Small intestine (tissue), 7 donors: ENCODE data around the gene RTEL1. TPM values are rescaled to one million over a fixed set of nuclear protein-coding genes. Genes with fewer than 3 reads are reported as not detected.

Experiments used
- DNase-seq, 2 donors: peaks; one replicate each; pipeline versions ENCODE4 v3.0.0 to v3.0.0-alpha.2; 2013
- FAIRE-seq: peaks from 2 replicates; lab custom pipeline; 2012; peaks lifted over from hg19 to GRCh38; lab: Jason Lieb, UNC
- H3K27ac ChIP-seq, 3 donors: one replicate each; pipeline ENCODE4 v1.5.1; 2013; ENCODE audit warnings: low read length in 2 of 3, mild to moderate bottlenecking in 2 of 3, control low read depth in 1 of 3, inconsistent platforms in 1 of 3, low read depth in 1 of 3, moderate library complexity in 1 of 3
- H3K27me3 ChIP-seq, 3 donors: one replicate each; pipeline ENCODE4 v1.6.1; 2013; ENCODE audit warnings: low read length in 3 of 3, inconsistent platforms in 1 of 3; ENCODE audit not compliant: control insufficient read depth in 3 of 3, insufficient read depth in 3 of 3
- H3K36me3 ChIP-seq, 3 donors: one replicate each; pipeline ENCODE4 v1.6.1; 2013; ENCODE audit warnings: low read length in 3 of 3, inconsistent platforms in 1 of 3, low read depth in 1 of 3, mild to moderate bottlenecking in 1 of 3, moderate library complexity in 1 of 3; ENCODE audit not compliant: control insufficient read depth in 3 of 3, insufficient read depth in 2 of 3
- H3K4me1 ChIP-seq, 3 donors: one replicate each; pipeline ENCODE4 v1.6.1; 2013; ENCODE audit warnings: low read length in 2 of 3, inconsistent platforms in 1 of 3, low read depth in 1 of 3, mild to moderate bottlenecking in 1 of 3, moderate library complexity in 1 of 3; ENCODE audit not compliant: control insufficient read depth in 3 of 3, insufficient read depth in 2 of 3
- H3K4me3 ChIP-seq, 3 donors: one replicate each; pipeline ENCODE4 v1.5.1; 2013; ENCODE audit warnings: low read length in 3 of 3, control low read depth in 1 of 3, inconsistent platforms in 1 of 3, low read depth in 1 of 3, mild to moderate bottlenecking in 1 of 3, moderate library complexity in 1 of 3
- H3K9me3 ChIP-seq, 2 donors: one replicate each; pipeline ENCODE4 v1.6.1; 2013; ENCODE audit warnings: low read depth in 1 of 2, low read length in 1 of 2; ENCODE audit not compliant: control insufficient read depth in 2 of 2, insufficient read depth in 1 of 2
- WGBS, 3 donors: extraction: QIAGEN DNeasy Blood & Tissue Kit; methylation state at CpG; one replicate each; pipeline ENCODE4 v1.1.7; 2013; 5-methylcytosine and 5-hydroxymethylcytosine counted together
- polyA plus RNA-seq, 4 donors: library from polyadenylated mRNA; stranded (reverse) in 3 of 4; unstranded in 1 of 4; fragments of 200-250 nt in 3 of 4; fragments of 120-200 nt in 1 of 4; gene quantifications; one replicate each; pipeline versions ENCODE4 v1.2.1 to v1.2.3, GENCODE V29; 2013
- donor health status: healthy with polysubstance abuse.
- donor health status: control.
- donor health status: control.
- donor health status: Bipolar disorder and iron deficiency.
- donor health status: healthy.

Gene RTEL1
- polyA plus RNA-seq, 4 donors = 3.5 to 15.0 (median 10.5) TPM

DNA sequence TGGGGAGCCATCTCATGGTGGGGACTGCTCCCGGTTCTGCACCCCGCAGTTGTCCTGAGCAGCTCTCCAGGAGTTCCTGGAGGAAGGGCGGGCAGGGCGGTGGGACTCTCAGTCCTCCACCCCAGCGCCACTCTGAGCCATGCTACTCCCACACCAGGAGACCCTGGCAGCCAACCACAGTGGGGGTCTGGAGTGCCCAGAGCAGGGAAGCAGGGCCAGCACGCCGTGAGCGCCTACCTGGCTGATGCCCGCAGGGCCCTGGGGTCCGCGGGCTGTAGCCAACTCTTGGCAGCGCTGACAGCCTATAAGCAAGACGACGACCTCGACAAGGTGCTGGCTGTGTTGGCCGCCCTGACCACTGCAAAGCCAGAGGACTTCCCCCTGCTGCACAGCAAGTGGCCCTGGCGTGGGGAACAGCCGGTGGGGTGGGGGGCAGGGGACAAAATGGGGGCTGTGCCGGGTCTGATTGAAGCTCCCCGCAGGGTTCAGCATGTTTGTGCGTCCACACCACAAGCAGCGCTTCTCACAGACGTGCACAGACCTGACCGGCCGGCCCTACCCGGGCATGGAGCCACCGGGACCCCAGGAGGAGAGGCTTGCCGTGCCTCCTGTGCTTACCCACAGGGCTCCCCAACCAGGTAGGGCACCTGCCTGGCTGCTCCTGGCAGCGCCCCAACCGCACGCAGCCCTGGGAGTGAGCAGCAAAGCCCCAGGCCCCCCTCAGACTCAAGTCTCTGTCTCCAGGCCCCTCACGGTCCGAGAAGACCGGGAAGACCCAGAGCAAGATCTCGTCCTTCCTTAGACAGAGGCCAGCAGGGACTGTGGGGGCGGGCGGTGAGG is 36.7 kb downstream of the RTEL1 start:
- H3K9me3 ChIP-seq = no peaks in the 10 kb centered on the region
- H3K4me3 ChIP-seq = no peak overlapping the region
- DNase-seq (no peak), FAIRE-seq (no peak)
- H3K27ac ChIP-seq = no peak overlapping the region
- H3K36me3 ChIP-seq = peaks cover 0 to 58% (median 2%) of the 10 kb centered on the region in 3 donors
- peaks cover 2 to 13% (median 4%) of the 10 kb centered on the region in 3 donors for H3K4me1 ChIP-seq
- H3K27me3 ChIP-seq = no peaks in the 10 kb centered on the region
- 90 to 96% (median 94%) methylated on average over 26 to 37 of the region's 37 CpGs for WGBS, 3 donors

GRCh38 chr20:63695424-63696305 is 37.6 kb downstream of the RTEL1 start:
- Histone ChIP-seq H3K9me3 (no peaks in the 10 kb centered on the region), H3K4me3 (no peak overlapping the region), H3K27me3 (no peaks in the 10 kb centered on the region), H3K36me3 (peaks cover 0 to 62% (median 2%) of the 10 kb centered on the region in 3 donors), H3K4me1 (peaks cover 2 to 13% (median 4%) of the 10 kb centered on the region in 3 donors), H3K27ac (peak overlapping the region in 1 of 3 donors; percentile 21)
- WGBS, 3 donors = 54 to 77% (median 59%) methylated on average over 20 to 25 of the region's 25 CpGs
- DNase-seq (no peak), FAIRE-seq (no peak)

- Histone ChIP-seq H3K36me3 (peaks cover 0 to 68% (median 2%) of the 10 kb centered on the region in 3 donors), H3K27me3 (no peaks in the 10 kb centered on the region), H3K4me3 (no peak overlapping the region), H3K27ac (peak overlapping the region in 1 of 3 donors; percentile 21), H3K4me1 (peaks cover 2 to 13% (median 4%) of the 10 kb centered on the region in 3 donors), H3K9me3 (no peaks in the 10 kb centered on the region)
- FAIRE-seq (no peak), DNase-seq (peak; percentile 63 to 86)
- WGBS, 3 donors = 10 to 18% (median 11%) methylated on average over 6 of the region's 6 CpGs
Measured at GRCh38 chr20:63696306-63696627, 38.2 kb downstream of the RTEL1 start.

GRCh38 chr20:63696628-63697356 is 38.7 kb downstream of the RTEL1 start, which contains the start of gene TNFRSF6B:
Gene TNFRSF6B (plus strand): TSS chr20:63696652. CDS start chr20:63696768, 116 bp downstream.
- Histone ChIP-seq H3K9me3 (no peaks in the 10 kb centered on the region), H3K4me3 (peak within 1 kb of the TSS in 1 of 3 donors; percentile 28), H3K27ac (peak within 1 kb of the TSS in 1 of 3 donors; percentile 21), H3K4me1 (peaks cover 2 to 13% (median 4%) of the 10 kb centered on the region in 3 donors), H3K27me3 (no peaks in the 10 kb centered on the region), H3K36me3 (peaks cover 0 to 73% (median 2%) of the 10 kb centered on the region in 3 donors)
- FAIRE-seq (no peak), DNase-seq (no peak)
- WGBS, 3 donors = 2 to 19% (median 7%) methylated on average over 45 to 52 of the region's 52 CpGs

GRCh38 chr20:63697357-63697867 is 39.3 kb downstream of the RTEL1 start:
- no peaks in the 10 kb centered on the region for H3K9me3 ChIP-seq
- peaks cover 0 to 71% (median 2%) of the 10 kb centered on the region in 3 donors for H3K36me3 ChIP-seq
- no peaks in the 10 kb centered on the region for H3K27me3 ChIP-seq
- H3K27ac ChIP-seq = no peak overlapping the region
- peaks cover 2 to 13% (median 4%) of the 10 kb centered on the region in 3 donors for H3K4me1 ChIP-seq
- H3K4me3 ChIP-seq = no peak overlapping the region
- FAIRE-seq (no peak), DNase-seq (no peak)
- WGBS, 3 donors = 28 to 64% (median 54%) methylated on average over 7 of the region's 7 CpGs

DNA sequence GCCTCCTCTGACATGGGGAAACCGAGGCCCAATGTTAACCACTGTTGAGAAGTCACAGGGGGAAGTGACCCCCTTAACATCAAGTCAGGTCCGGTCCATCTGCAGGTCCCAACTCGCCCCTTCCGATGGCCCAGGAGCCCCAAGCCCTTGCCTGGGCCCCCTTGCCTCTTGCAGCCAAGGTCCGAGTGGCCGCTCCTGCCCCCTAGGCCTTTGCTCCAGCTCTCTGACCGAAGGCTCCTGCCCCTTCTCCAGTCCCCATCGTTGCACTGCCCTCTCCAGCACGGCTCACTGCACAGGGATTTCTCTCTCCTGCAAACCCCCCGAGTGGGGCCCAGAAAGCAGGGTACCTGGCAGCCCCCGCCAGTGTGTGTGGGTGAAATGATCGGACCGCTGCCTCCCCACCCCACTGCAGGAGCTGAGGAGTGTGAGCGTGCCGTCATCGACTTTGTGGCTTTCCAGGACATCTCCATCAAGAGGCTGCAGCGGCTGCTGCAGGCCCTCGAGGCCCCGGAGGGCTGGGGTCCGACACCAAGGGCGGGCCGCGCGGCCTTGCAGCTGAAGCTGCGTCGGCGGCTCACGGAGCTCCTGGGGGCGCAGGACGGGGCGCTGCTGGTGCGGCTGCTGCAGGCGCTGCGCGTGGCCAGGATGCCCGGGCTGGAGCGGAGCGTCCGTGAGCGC is 39.9 kb downstream of the RTEL1 start:
- WGBS, 3 donors = 84 to 86% (median 86%) methylated on average over 40 of the region's 40 CpGs
- Histone ChIP-seq H3K4me3 (no peak overlapping the region), H3K36me3 (peaks cover 0 to 65% (median 2%) of the 10 kb centered on the region in 3 donors), H3K27me3 (no peaks in the 10 kb centered on the region), H3K27ac (no peak overlapping the region), H3K4me1 (peaks cover 2 to 13% (median 4%) of the 10 kb centered on the region in 3 donors), H3K9me3 (no peaks in the 10 kb centered on the region)
- DNase-seq = no peak
- FAIRE-seq = no peak

GRCh38 chr20:63698739-63699465 is 40.8 kb downstream of the RTEL1 start:
- no peaks in the 10 kb centered on the region for H3K9me3 ChIP-seq
- H3K4me1 ChIP-seq = peaks cover 2 to 13% (median 4%) of the 10 kb centered on the region in 3 donors
- H3K4me3 ChIP-seq = no peak overlapping the region
- H3K36me3 ChIP-seq = peaks cover 0 to 69% (median 4%) of the 10 kb centered on the region in 3 donors
- no peak for DNase-seq
- H3K27me3 ChIP-seq = no peaks in the 10 kb centered on the region
- 49 to 50% (median 50%) methylated on average over 14 to 19 of the region's 19 CpGs for WGBS, 3 donors
- FAIRE-seq = no peak
- peak overlapping the region in 1 of 3 donors; percentile 67 for H3K27ac ChIP-seq
